ENCODE measurements around the gene ADGRF4. TPM values are rescaled to one million over a fixed set of nuclear protein-coding genes. Genes with fewer than 3 reads are reported as not detected.

Gene ADGRF4
- total and polyA plus RNA-seq, 2 donors (not counting 1 experiment from before 2014, with no cell fraction given): not detected

GRCh38 chr6:47736083-47736700 lies 37.8 kb downstream of the ADGRF4 start:
- Histone ChIP-seq H3K9me3 (ENCODE audit: control extremely low read depth in 1 of 3, control insufficient read depth in 2 of 3, insufficient read depth in 1 of 3, low read length in 2 of 3) (no peaks in the 10 kb centered on the region), H3K4me1 (ENCODE audit: control insufficient read depth in 2 of 2, insufficient read depth in 2 of 2, low read length in 2 of 2) (no peaks in the 10 kb centered on the region), H4K20me1 (ENCODE audit: control insufficient read depth, insufficient read depth, low read length, poor library complexity, severe bottlenecking) (no peaks in the 10 kb centered on the region), H3K4me2 (replicated peaks; ENCODE audit: low read depth, low read length, poor library complexity, severe bottlenecking) (no peak overlapping the region), H2AFZ (ENCODE audit: insufficient read depth, low read depth, low read length, poor library complexity, severe bottlenecking) (no peak overlapping the region), H3K36me3 (replicated peaks in 1 of 2; ENCODE audit: control extremely low read depth in 1 of 2, control insufficient read depth in 1 of 2, extremely low read depth in 1 of 2, insufficient read depth in 2 of 2, low read length in 1 of 2) (no peaks in the 10 kb centered on the region), H3K4me3 (ENCODE audit: control extremely low read depth in 1 of 5, extremely low read depth in 1 of 5, insufficient read depth in 1 of 5, low read depth in 2 of 5, low read length in 4 of 5) (no peak overlapping the region), H3K27me3 (replicated peaks in 1 of 4; ENCODE audit: control extremely low read depth in 1 of 4, control insufficient read depth in 3 of 4, insufficient read depth in 4 of 4, low read length in 3 of 4) (no peaks in the 10 kb centered on the region), H3K27ac (ENCODE audit: low read length in 2 of 2) (no peak overlapping the region), H3K9ac (ENCODE audit: low read length) (no peak overlapping the region), H3K79me2 (ENCODE audit: control insufficient read depth, insufficient read depth, low read length) (no peaks in the 10 kb centered on the region)
- WGBS (ENCODE audit: insufficient coverage): 80% methylated on average over 5 of the region's 7 CpGs
- intact Hi-C loops (cut with micrococcal nuclease): no loop called here
- Mint-ChIP-seq H3K27me3 (peaks cover 8% of the 10 kb centered on the region), H3K4me3 (no peak overlapping the region), H3K27ac (no peak overlapping the region), H3K9me3 (ENCODE audit: insufficient read depth) (no peaks in the 10 kb centered on the region), H3K4me1 (no peaks in the 10 kb centered on the region)
- DNase-seq (no peak), ATAC-seq (ENCODE audit: low read depth) (no peak)
- CTCF ChIA-PET: no interaction called here
- TF ChIP-seq EZH2 (IDR thresholded peaks at IDR 0.05; ENCODE audit: borderline replicate concordance, insufficient read depth, low read depth, low read length, poor library complexity, severe bottlenecking): no peak
- TF ChIP-seq CTCF (IDR thresholded peaks at IDR 0.05): no peak
- POLR2A ChIA-PET: no interaction called here

GRCh38 chr6:47737406-47737805 lies 39.0 kb downstream of the ADGRF4 start:
- no peak for DNase-seq
- POLR2A ChIA-PET: no interaction called here
- Histone ChIP-seq H3K9ac (ENCODE audit: low read length) (no peak overlapping the region), H3K4me2 (replicated peaks; ENCODE audit: low read depth, low read length, poor library complexity, severe bottlenecking) (no peak overlapping the region), H3K27me3 (replicated peaks in 1 of 4; ENCODE audit: control extremely low read depth in 1 of 4, control insufficient read depth in 3 of 4, insufficient read depth in 4 of 4, low read length in 3 of 4) (no peaks in the 10 kb centered on the region), H3K9me3 (ENCODE audit: control extremely low read depth in 1 of 3, control insufficient read depth in 2 of 3, insufficient read depth in 1 of 3, low read length in 2 of 3) (no peaks in the 10 kb centered on the region), H3K4me1 (ENCODE audit: control insufficient read depth in 2 of 2, insufficient read depth in 2 of 2, low read length in 2 of 2) (no peaks in the 10 kb centered on the region), H4K20me1 (ENCODE audit: control insufficient read depth, insufficient read depth, low read length, poor library complexity, severe bottlenecking) (no peaks in the 10 kb centered on the region), H3K27ac (ENCODE audit: low read length in 2 of 2) (no peak overlapping the region), H2AFZ (ENCODE audit: insufficient read depth, low read depth, low read length, poor library complexity, severe bottlenecking) (no peak overlapping the region), H3K4me3 (ENCODE audit: control extremely low read depth in 1 of 5, extremely low read depth in 1 of 5, insufficient read depth in 1 of 5, low read depth in 2 of 5, low read length in 4 of 5) (no peak overlapping the region), H3K79me2 (ENCODE audit: control insufficient read depth, insufficient read depth, low read length) (no peaks in the 10 kb centered on the region), H3K36me3 (replicated peaks in 1 of 2; ENCODE audit: control extremely low read depth in 1 of 2, control insufficient read depth in 1 of 2, extremely low read depth in 1 of 2, insufficient read depth in 2 of 2, low read length in 1 of 2) (no peaks in the 10 kb centered on the region)
- H3K4me1 Mint-ChIP-seq: no peaks in the 10 kb centered on the region
- no peak for TF ChIP-seq EZH2 (IDR thresholded peaks at IDR 0.05; ENCODE audit: borderline replicate concordance, insufficient read depth, low read depth, low read length, poor library complexity, severe bottlenecking)
- TF ChIP-seq CTCF (IDR thresholded peaks at IDR 0.05): no peak
- H3K4me3 Mint-ChIP-seq: no peak overlapping the region
- H3K27ac Mint-ChIP-seq: no peak overlapping the region
- peaks cover 8% of the 10 kb centered on the region for H3K27me3 Mint-ChIP-seq
- 88% methylated on average over 2 of the region's 2 CpGs for WGBS (ENCODE audit: insufficient coverage)
- no peak for ATAC-seq (ENCODE audit: low read depth)
- CTCF ChIA-PET: no interaction called here
- H3K9me3 Mint-ChIP-seq (ENCODE audit: insufficient read depth): no peaks in the 10 kb centered on the region
- intact Hi-C loops (cut with micrococcal nuclease): no loop called here
